Panc1 (cell line): ENCODE data around the gene PEX19. TPM values are rescaled to one million over a fixed set of nuclear protein-coding genes. Genes with fewer than 3 reads are reported as not detected.

Experiments used
- ATAC-seq: fragments of 200-7000 bp; cut with Tn5 transposase; 2 replicates; pipeline ENCODE4 v1.9.1; 2020; ENCODE audit warnings: mild to moderate bottlenecking, moderate library complexity
- BruUV-seq: library from RNA; stranded (reverse); fragments of 400-500 nt; replicated peaks from 2 replicates; lab custom pipeline; 2021; lab: Mats Ljungman, UMichigan
- CTCF ChIA-PET: fragments of 300-600 bp; sonication (Branson Sonifier 250); formaldehyde crosslinking; loops from one replicate; lab custom pipeline; 2022; ENCODE audit warnings: antibody characterized with exemption; lab: Charles Lee
- POLR2A ChIA-PET: fragments of 300-600 bp; sonication (Branson Sonifier 250); formaldehyde crosslinking; loops from one replicate; lab custom pipeline; 2022; ENCODE audit warnings: antibody characterized with exemption; lab: Charles Lee
- DNase-seq: peaks from one replicate; pipeline ENCODE4 v3.0.0-alpha.2; 2010; ENCODE audit warnings: low read depth, low spot score
- H3K27ac ChIP-seq: 2 replicates; pipeline ENCODE4 v1.5.1; 2011; ENCODE audit warnings: mild to moderate bottlenecking, low read length, inconsistent platforms
- H3K27me3 ChIP-seq: fragments of 200-500 bp; sonication (Bioruptor generic); 2 replicates; pipeline ENCODE4 v1.6.0; 2014; ENCODE audit warnings: low read length, inconsistent platforms; ENCODE audit not compliant: control insufficient read depth, insufficient read depth
- H3K36me3 ChIP-seq: fragments of 200-500 bp; sonication (Bioruptor generic); 2 replicates; pipeline ENCODE4 v1.5.1; 2014; ENCODE audit warnings: inconsistent platforms, mild to moderate bottlenecking, low read length, moderate library complexity; ENCODE audit not compliant: control insufficient read depth, insufficient read depth
- H3K4me1 ChIP-seq: 2 replicates; pipeline ENCODE4 v1.5.1; 2011; ENCODE audit warnings: inconsistent platforms, mild to moderate bottlenecking, low read length, moderate library complexity; ENCODE audit not compliant: control insufficient read depth, insufficient read depth
- H3K4me3 ChIP-seq, 2 experiments: 2 replicates each; pipeline ENCODE4 v1.5.1; 2011 to 2012; ENCODE audit warnings: low read depth in 2 of 2, low read length in 2 of 2, mild to moderate bottlenecking in 2 of 2, inconsistent platforms in 1 of 2, moderate library complexity in 1 of 2
- H3K9me3 ChIP-seq: fragments of 200-500 bp; sonication (Bioruptor generic); 2 replicates; pipeline ENCODE4 v1.5.1; 2014; ENCODE audit warnings: low read depth, mild to moderate bottlenecking, inconsistent platforms, low read length, moderate library complexity; ENCODE audit not compliant: control insufficient read depth, insufficient read depth
- POLR2AphosphoS5 ChIP-seq: IDR thresholded peaks from 2 replicates; pipeline ENCODE4 v1.6.1; 2012; ENCODE audit warnings: mild to moderate bottlenecking, low read depth, low read length, moderate library complexity
- SIN3A ChIP-seq: IDR thresholded peaks from 2 replicates; pipeline ENCODE4 v1.6.1; 2012; ENCODE audit warnings: low read depth, mild to moderate bottlenecking, low read length, moderate library complexity, borderline replicate concordance; ENCODE audit not compliant: insufficient read depth
- TCF7L2 ChIP-seq: IDR thresholded peaks from 2 replicates; pipeline ENCODE4 v1.6.1; 2011; ENCODE audit warnings: mild to moderate bottlenecking, low read depth, low read length, inconsistent platforms
- in situ Hi-C: cut with HindIII; loops from 2 replicates; pipeline ENCODE4 v1.10.0; 2016; ENCODE audit warnings: low sequenced_read_pairs, low pct_unique_long_range_greater_than_20kb
- intact Hi-C: fragments of 100-400 bp; cut with micrococcal nuclease; formaldehyde crosslinking; loops from one replicate; pipeline ENCODE4 v1.10.0; 2022; ENCODE audit not compliant: unreplicated experiment
- total RNA-seq: library from RNA; stranded (reverse); gene quantifications from one replicate; pipeline ENCODE4 v1.2.1, GENCODE V29; 2021; ENCODE audit not compliant: unreplicated experiment
- TF ChIP-seq, protein P1 (sequence below): fragments of 450-650 bp; IDR thresholded peaks from 2 replicates; pipeline ENCODE4 v1.5.1; 2017; ENCODE audit warnings: mild to moderate bottlenecking
- TF ChIP-seq, protein P2 (sequence below), 2 experiments: IDR thresholded peaks; 2 replicates each; pipeline ENCODE4 v1.6.1; 2011 to 2012; ENCODE audit warnings: low read depth in 2 of 2, control low read depth in 1 of 2, low read length in 1 of 2, mild to moderate bottlenecking in 1 of 2, moderate library complexity in 1 of 2; ENCODE audit not compliant: insufficient read depth in 1 of 2

Gene PEX19
- total RNA-seq, 1 experiment from 2014 or later, result 55.1 TPM

- no peak overlapping the region for H3K4me3 ChIP-seq
- no peak overlapping the region for H3K27ac ChIP-seq
- H3K36me3 ChIP-seq, result peaks cover 57% of the 10 kb centered on the region
- DNase-seq (no peak), ATAC-seq (no peak)
- TF ChIP-seq, protein P1, sequence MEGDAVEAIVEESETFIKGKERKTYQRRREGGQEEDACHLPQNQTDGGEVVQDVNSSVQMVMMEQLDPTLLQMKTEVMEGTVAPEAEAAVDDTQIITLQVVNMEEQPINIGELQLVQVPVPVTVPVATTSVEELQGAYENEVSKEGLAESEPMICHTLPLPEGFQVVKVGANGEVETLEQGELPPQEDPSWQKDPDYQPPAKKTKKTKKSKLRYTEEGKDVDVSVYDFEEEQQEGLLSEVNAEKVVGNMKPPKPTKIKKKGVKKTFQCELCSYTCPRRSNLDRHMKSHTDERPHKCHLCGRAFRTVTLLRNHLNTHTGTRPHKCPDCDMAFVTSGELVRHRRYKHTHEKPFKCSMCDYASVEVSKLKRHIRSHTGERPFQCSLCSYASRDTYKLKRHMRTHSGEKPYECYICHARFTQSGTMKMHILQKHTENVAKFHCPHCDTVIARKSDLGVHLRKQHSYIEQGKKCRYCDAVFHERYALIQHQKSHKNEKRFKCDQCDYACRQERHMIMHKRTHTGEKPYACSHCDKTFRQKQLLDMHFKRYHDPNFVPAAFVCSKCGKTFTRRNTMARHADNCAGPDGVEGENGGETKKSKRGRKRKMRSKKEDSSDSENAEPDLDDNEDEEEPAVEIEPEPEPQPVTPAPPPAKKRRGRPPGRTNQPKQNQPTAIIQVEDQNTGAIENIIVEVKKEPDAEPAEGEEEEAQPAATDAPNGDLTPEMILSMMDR, result no peak
- TF ChIP-seq, protein P2, sequence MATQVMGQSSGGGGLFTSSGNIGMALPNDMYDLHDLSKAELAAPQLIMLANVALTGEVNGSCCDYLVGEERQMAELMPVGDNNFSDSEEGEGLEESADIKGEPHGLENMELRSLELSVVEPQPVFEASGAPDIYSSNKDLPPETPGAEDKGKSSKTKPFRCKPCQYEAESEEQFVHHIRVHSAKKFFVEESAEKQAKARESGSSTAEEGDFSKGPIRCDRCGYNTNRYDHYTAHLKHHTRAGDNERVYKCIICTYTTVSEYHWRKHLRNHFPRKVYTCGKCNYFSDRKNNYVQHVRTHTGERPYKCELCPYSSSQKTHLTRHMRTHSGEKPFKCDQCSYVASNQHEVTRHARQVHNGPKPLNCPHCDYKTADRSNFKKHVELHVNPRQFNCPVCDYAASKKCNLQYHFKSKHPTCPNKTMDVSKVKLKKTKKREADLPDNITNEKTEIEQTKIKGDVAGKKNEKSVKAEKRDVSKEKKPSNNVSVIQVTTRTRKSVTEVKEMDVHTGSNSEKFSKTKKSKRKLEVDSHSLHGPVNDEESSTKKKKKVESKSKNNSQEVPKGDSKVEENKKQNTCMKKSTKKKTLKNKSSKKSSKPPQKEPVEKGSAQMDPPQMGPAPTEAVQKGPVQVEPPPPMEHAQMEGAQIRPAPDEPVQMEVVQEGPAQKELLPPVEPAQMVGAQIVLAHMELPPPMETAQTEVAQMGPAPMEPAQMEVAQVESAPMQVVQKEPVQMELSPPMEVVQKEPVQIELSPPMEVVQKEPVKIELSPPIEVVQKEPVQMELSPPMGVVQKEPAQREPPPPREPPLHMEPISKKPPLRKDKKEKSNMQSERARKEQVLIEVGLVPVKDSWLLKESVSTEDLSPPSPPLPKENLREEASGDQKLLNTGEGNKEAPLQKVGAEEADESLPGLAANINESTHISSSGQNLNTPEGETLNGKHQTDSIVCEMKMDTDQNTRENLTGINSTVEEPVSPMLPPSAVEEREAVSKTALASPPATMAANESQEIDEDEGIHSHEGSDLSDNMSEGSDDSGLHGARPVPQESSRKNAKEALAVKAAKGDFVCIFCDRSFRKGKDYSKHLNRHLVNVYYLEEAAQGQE (IDR thresholded peaks at IDR 0.05; ENCODE audit: insufficient read depth in 1 of 2, low read depth in 2 of 2, low read length in 1 of 2), result no peak
- no peak for TF ChIP-seq POLR2AphosphoS5
- POLR2A ChIA-PET, result no interaction called here
- CTCF ChIA-PET, result interaction anchor here (1.5 kb wide), 1 partner anchor 17 kb away, joined by 4 read pairs; no protein-coding TSS in a partner anchor
- H3K4me1 ChIP-seq, result no peaks in the 10 kb centered on the region
- in situ Hi-C loops (no loop called here), intact Hi-C loops (no loop called here)
- no peaks in the 10 kb centered on the region for H3K9me3 ChIP-seq
- no peaks in the 10 kb centered on the region for H3K27me3 ChIP-seq
- BruUV-seq, result no TSS peak
Observed at GRCh38 chr1:160308451-160309184, 23.7 kb upstream of the PEX19 start.

DNA sequence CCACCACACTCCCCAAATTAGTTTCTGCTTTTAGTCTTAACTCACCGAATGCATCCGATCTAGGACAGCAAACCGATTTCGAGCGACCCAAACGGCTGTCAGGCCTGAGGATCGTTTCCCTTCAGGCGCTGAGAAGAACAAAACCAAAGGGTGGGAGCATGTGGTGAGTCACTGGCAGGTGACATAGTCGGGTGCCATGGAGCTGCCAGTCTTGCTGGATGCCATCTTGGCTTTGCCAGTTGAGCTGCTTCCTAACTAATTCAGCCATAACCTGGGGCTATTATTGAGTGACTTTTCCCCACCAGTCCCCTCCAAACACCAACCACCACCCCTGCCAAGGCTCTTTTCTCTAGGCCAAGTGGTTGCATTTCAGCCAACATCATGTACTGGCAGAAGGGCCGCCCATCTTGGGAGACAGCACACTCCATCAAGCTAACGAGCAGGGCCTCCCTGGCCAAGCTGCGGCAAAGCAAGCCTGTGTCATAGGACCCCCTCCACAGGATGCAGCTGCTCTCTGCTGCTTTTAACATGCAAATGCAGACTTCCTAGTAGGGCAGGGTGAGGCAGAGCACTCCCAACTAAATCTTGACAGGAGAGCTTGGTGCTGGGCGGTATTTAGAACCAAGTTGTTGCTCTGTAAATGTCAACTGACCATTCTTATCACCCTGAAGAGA lies 22.3 kb upstream of the PEX19 start:
- in situ Hi-C loops, result no loop called here
- no peaks in the 10 kb centered on the region for H3K9me3 ChIP-seq
- BruUV-seq, result TSS peak; percentile 8
- no peak overlapping the region for H3K27ac ChIP-seq
- no peaks in the 10 kb centered on the region for H3K4me1 ChIP-seq
- ATAC-seq (no peak), DNase-seq (no peak)
- H3K36me3 ChIP-seq, result peaks cover 55% of the 10 kb centered on the region
- TF ChIP-seq SIN3A (no peak), POLR2AphosphoS5 (no peak), TCF7L2 (no peak)
- TF ChIP-seq, protein P1, result no peak
- TF ChIP-seq, protein P2 (IDR thresholded peaks at IDR 0.05; ENCODE audit: insufficient read depth in 1 of 2, low read depth in 2 of 2, low read length in 1 of 2), result no peak
- ChIA-PET CTCF (interaction anchor here (1.0 to 1.5 kb wide), 2 partner anchors 15 to 16 kb away, joined by 3 to 4 read pairs; no protein-coding TSS in a partner anchor), POLR2A (no interaction called here)
- no peaks in the 10 kb centered on the region for H3K27me3 ChIP-seq
- no peak overlapping the region for H3K4me3 ChIP-seq
- intact Hi-C loops, result no loop called here
